ENCODE measurements around the gene HRAS.
A peak's percentile ranks its signal among the peaks of the same experiment; 100 is the strongest.
"Not testable (repeated sequence)": the region's sequence is repeated elsewhere in the genome, so short reads cannot be mapped to it uniquely, and the experiment has no call there.

The HRAS gene

GRCh38 chr11:532527-532985 lies 2.8 kb downstream of the HRAS start:
- no peak for DNase-seq

- DNase-seq = no peak
These were observed 3.4 kb downstream of the HRAS start for GRCh38 chr11:531919-532526.

DNA sequence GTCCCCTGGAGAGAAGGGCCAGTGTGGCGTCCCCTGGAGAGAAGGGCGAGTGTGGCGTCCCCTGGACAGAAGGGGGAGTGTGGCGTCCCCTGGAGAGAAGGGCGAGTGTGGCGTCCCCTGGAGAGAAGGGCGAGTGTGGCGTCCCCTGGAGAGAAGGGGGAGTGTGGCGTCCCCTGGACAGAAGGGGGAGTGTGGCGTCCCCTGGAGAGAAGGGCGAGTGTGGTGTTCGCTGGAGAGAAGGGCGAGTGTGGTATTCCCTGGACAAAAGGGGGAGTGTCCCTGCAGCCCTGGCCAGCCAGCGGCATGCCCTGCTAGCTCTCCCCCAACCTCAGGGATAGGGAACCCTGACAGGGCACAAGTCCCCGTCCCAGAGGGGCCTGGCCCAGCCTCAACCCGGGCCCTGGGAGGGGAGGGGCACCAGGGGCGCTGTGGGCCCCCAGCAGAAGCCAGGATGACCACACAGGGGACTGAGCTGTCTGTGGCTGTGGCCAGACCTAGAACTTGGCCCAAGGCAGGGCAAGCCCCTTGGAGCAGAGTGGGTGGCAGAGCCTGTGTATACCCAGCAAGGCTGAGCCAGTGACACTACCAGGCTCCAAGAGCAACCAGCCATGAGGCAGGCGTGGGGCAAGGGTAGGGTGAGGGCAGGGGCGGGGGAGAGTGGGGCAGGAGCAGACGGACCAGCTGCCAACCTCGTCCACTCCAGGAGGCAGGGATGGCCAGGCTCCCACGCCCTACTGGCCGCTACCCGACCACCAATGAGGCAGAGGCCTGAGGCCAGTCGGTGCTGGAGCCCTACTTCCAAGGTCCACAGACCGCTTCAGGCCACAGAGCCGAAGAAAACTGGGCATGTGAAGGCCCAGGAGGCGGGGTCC lies 4.2 kb downstream of the HRAS start:
- no peak for DNase-seq

GRCh38 chr11:529728-530411 lies 5.5 kb downstream of the HRAS start:
- DNase-seq = no peak

GRCh38 chr11:528815-529727 lies 6.3 kb downstream of the HRAS start:
- no peak for DNase-seq

DNA sequence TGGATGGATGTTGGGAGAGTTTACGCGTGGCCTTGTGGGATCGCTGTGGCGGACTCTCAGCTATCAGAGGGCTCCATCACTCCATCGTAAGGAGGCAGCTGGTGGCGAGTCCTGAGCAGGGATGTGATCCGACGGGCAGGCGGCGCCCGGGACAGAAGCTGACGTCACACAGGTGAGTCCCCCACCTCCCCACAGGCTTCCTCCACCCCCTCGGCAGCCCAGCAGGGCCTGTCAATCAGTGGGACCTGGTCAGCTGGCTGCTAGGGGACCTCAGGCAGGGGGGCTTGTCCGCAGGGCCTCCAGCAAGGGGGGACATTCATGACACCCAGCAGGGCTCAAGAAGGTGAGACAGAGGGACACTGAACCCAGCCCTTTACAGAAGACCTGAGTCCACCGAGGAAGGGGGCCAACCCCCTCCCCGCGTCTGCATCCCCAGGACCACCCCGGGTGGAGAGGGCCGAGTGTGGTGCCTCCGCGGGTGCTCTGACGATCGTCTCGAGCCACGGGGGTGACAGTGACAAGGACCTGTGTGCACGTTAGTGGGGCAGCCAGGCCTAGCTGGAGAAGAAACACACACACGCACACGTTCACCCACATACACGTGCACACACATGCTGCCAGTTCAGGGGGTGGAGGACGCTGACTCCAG lies 7.1 kb downstream of the HRAS start:
- no peak for DNase-seq

DNA sequence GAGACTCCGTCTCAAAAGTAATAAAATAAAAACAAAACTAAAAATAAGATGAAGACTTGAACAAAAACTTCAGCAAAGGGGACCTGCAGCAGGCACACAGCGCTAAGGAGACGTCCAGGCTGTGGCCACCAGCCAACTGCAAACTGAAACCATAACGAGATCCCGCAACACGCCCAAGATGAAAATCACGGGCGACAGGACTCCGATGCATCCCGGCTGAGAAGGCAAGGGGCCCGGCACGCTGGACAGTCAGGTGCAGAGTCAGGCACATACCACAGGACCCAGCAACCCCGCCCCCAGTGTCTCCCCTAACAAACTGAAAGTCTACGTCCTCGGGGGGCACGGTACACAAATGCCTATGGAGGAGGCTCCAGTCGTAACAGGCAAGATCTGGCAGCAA lies 9.2 kb downstream of the HRAS start:
- no peak for DNase-seq

- DNase-seq = no peak
These were observed 14.1 kb downstream of the HRAS start for GRCh38 chr11:521177-521688.

DNA sequence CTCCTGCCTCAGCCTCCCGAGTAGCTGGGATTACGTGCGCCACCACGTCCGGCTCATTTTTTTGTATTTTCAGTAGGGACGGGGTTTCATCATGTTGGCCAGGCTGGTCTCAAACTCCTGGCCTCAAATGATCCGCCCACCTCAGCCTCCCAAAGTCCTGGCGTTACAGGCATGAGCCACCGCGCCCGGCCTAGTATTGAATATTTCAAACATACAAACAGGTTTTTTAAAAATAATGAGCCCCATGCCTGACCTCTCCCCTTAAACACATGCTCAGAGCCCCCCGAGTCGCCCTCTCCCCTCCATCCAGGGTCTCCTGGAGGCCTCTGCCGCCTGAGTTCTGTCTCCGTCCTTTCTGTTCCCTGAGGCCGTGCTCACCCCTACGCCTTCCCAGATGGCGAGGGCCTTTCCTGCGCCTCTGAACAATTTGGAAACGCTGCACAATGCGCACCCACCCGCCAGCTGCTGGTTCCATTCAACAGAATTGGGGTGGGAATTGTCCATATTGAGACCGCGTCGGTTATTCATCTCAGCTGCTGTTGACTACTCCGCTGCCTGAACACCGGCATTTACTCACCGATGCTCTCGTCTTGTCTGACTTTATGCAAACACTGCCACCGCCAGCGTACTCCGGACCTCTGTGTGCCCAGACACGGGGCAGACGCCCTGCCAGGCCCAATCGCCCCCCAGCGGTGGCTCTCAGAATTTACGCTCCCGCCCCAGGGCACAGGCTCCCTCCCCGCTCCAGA lies 14.8 kb downstream of the HRAS start:
- no peak for DNase-seq

DNA sequence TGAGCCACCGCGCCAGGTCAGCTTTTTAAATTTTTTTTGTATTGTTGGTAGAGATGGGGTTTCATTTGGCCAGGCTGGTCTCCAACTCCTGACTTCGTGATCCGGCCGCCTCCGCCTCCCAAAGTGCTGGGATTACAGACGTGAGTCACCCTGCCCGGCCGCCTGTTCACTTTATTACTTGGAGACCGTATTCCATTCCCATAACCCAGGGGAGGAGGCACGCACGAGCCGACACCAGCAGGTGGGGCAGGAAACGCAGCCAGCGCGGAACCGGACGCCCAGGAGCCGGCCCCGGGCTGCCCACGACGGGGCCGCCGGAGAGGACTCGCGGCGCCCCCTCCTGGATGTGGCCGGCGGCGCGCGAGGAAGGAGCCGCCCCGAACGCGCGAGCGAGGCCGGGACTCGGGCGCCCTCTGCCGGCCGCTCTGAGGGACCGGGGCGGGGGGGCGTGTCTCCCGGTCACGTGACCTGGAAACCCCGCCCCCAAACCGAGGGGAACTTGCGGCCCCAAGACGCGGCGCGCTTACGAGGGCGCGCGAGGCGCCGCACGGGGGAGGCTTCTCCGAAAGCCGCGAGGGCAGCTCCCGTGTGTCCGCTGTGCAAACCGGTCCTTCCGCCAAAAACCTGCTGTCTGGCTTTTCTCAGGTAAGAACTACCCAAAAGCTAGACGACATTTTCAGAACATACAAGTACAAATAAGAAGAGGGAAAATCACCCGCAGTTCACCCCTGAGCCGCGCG lies 16.7 kb downstream of the HRAS start:
- DNase-seq = peak; percentile 94

DNA sequence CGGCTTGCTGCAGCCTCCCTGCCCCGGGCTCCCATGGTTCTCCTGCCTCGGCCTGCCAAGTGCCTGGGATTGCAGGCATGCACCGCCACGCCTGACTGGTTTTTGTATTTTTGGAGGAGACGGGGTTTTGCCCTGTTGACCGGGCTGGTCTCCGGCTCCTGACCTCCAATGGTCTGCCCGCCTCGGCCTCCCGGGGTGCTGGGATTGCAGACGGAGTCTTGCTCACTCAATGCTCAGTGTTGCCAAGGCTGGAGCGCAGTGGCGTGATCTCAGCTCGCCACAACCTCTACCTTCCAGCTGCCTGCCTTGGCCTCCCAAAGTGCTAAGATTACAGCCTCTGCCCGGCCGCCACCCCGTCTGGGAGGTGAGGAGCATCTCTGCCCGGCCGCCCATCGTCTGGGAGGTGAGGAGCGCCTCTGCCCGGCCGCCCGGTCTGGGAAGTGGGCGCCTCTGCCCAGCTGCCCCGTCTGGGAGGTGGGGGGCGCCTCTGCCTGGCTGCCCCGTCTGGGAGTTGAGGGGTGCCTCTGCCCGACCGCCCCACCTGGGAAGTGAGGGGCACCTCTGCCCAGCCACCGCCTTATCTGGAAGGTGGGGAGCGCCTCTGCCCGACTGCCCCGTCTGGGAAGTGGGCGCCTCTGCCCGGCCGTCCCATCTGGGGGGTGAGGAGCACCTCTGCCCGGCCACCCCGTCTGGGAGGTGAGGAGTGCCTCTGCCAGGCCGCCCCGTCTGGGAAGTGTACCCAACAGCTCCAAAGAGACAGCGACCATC lies 18.3 kb downstream of the HRAS start:
- not testable (repeated sequence) for DNase-seq

GRCh38 chr11:516400-516799 lies 19.0 kb downstream of the HRAS start:
- no peak for DNase-seq

DNA sequence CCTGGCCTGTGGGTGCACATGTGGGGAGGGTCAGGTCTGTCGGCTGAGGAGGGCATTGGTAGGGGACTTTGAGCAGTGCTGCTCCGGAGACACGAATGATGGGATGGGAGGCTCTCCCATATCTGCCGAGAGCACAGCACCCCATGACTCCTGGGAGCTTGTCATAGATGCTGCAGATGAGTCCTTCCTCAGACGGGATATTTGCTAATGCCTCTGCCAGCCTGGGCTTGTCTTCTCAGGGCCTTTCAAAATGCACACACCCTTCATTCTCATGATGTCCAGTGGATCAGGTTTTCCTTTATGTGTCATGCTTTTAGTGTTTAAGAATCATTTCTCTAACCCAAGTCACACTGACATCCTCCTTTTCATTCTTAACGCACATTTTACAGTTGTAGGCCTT lies 20.2 kb downstream of the HRAS start:
- no peak for DNase-seq

GRCh38 chr11:514606-515005 lies 20.8 kb downstream of the HRAS start:
- DNase-seq = no peak

DNA sequence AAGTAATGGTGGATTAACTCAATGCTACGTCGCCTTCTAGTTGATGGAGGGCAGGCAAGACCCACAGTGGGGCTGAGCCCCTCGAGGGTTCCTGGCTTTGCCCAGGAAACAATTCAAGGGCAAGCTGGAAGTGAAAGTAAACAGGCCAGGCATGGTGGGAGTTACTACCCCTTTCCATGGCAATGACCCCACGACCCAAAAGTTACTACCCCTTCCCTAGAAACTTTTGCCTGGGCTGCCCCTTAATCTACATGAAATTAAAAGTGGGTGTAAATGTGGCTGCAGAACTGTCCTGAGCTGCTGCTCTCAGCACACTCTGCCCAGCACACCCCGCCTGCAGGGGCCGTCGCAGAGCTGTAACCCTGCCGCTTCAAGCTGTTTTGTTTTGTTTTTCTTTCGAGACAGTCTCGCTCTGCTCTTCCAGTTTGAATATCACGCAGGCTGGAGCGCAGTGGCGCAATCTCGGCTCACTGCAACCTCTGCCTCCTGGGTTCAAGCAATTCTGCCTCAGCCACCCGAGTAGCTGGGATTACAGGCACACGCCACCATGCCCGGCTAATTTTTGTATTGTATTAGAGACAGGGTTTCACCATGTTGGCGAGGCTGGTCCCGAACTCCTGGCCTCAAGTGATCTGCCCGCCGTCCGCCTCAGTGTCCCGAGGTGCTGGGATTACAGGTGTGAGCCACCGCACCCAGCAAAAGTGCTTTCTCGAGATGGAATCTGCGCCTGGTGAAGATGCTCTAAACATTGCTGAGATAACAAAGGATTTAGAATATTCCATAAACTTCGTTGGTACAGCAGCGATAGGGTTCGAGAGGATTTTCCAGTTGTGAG lies 22.4 kb downstream of the HRAS start:
- no peak for DNase-seq

DNA sequence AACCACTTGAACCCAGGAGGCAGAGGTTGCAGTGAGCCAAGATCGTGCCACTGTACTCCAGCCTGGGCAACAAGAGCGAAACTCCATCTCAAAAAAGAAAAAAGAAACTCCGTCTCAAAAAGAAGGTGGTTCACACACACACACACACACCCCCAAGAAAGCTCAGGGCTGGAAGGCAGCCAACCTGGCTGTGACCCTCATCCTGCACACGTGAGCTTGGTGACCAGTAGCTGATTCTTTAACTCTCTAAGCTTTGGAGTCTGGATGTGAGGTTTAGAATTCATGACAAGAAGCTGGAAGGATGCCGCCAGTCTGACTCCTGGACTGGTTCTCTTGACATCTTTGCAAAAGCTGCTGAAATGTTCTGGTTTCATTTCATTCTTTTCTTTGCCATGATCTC lies 26.4 kb downstream of the HRAS start:
- DNase-seq = no peak

GRCh38 chr11:507727-508515 lies 27.5 kb downstream of the HRAS start:
- DNase-seq = no peak
